ENCODE data around the gene NDRG4.
A peak's percentile ranks its signal among the peaks of the same experiment; 100 is the strongest.

Gene NDRG4

DNA sequence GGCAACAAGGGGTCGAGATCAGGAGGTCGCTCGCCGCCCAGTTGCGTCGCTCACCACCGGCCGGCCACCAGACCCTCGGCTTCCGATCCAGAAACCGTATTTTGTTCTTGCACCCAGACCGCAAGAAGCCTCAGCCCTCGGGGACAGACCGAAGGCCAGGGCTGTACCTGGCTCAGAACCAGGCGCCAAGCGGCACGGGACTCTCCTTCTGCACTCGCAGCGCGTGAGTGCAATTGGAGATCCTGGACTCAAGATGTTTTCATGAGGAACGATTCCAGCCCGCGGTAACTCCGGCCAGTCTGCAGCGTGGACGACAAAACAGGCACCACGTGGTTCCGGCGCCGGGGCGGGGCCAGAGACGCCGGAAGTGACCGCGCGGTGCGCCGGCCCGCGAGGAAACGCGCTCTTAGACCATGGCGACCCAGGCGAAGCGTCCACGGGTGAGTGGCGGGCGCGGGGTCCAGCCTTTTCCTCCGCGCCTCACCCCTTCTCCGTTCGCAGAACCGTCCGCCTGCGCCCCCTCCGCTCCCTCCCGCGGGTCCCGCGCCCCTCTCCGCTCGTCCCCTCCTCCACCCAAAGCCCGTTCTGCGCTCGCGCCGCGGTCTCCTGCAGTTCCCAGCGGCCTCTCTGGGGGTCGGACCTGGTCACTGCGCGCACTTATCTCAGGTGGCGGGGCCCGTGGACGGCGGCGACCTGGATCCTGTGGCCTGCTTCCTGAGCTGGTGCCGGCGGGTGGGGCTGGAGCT is 15.4 kb downstream of the NDRG4 start, which contains the start of gene SETD6:
SETD6 (plus strand) TSS at position 393 of the 746 bp plus-strand sequence; CDS start at position 414, 21 bp downstream.
- H3K4me3 ChIP-seq (replicated peaks in 1 of 2; ENCODE audit: low read depth in 2 of 2, low read length in 2 of 2), result peak within 1 kb of the TSS; percentile 75 to 80
- DNase-seq (ENCODE audit: low read depth in 2 of 2), result peak; percentile 85 to 89
- TF ChIP-seq, protein P1, sequence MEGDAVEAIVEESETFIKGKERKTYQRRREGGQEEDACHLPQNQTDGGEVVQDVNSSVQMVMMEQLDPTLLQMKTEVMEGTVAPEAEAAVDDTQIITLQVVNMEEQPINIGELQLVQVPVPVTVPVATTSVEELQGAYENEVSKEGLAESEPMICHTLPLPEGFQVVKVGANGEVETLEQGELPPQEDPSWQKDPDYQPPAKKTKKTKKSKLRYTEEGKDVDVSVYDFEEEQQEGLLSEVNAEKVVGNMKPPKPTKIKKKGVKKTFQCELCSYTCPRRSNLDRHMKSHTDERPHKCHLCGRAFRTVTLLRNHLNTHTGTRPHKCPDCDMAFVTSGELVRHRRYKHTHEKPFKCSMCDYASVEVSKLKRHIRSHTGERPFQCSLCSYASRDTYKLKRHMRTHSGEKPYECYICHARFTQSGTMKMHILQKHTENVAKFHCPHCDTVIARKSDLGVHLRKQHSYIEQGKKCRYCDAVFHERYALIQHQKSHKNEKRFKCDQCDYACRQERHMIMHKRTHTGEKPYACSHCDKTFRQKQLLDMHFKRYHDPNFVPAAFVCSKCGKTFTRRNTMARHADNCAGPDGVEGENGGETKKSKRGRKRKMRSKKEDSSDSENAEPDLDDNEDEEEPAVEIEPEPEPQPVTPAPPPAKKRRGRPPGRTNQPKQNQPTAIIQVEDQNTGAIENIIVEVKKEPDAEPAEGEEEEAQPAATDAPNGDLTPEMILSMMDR (IDR thresholded peaks at IDR 0.05; ENCODE audit: low read depth, low read length), result peak; percentile 19

DNA sequence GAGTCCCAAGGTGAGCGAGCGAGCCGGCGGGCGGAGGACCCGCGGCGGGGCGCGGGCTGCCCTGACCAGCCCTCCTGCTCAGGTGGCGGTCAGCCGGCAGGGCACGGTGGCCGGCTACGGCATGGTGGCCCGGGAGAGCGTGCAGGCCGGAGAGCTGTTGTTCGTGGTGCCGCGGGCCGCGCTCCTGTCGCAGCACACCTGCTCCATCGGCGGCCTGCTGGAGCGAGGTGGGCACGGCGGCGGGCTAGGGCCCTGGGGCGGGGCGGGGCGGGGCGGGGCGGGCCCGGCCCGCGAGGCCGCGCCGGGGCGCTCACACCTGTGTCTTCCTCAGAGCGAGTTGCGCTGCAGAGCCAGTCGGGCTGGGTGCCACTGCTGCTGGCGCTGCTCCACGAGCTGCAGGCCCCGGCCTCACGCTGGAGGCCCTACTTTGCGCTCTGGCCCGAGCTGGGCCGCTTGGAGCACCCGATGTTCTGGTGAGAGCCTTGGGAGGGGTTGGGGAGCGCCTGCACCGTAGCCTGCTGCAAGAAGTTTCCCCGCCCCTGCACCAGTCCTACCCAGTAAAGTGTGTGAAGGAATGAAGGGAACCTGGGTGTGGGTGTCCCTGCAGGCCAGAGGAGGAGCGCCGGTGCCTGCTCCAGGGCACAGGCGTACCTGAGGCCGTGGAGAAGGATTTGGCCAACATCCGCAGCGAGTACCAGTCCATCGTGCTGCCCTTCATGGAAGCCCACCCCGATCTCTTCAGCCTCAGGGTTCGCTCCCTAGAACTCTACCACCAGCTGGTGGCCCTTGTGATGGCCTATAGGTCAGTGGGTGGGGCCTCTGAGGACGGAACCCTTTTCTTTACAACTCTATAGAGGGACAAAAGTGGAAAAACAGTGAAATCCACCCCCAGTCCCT is 16.2 kb downstream of the NDRG4 start:
- H3K4me3 ChIP-seq (replicated peaks in 1 of 2; ENCODE audit: low read depth in 2 of 2, low read length in 2 of 2), result peak overlapping the region; percentile 75 to 80
- TF ChIP-seq, protein P1 (IDR thresholded peaks at IDR 0.05; ENCODE audit: low read depth, low read length), result no peak
- peak in 1 of 2 donors; percentile 5 for DNase-seq (ENCODE audit: low read depth in 2 of 2)

DNA sequence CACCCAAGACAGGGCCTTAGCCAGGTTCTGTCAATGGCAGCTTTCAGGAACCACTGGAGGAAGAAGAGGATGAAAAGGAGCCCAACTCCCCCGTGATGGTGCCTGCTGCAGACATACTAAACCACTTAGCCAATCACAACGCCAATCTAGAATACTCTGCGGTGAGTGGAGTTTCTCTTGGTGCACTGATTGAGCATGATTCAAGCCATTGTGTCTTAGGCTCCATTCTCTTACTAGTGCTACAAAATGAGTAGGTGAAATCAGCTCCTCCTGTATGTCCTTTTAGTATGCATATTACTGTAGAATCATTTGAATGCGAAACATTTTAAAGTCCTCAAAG is 16.8 kb downstream of the NDRG4 start:
- H3K4me3 ChIP-seq (replicated peaks in 1 of 2; ENCODE audit: low read depth in 2 of 2, low read length in 2 of 2), result no peak overlapping the region
- DNase-seq (ENCODE audit: low read depth in 2 of 2), result no peak
- TF ChIP-seq, protein P1 (IDR thresholded peaks at IDR 0.05; ENCODE audit: low read depth, low read length), result no peak

DNA sequence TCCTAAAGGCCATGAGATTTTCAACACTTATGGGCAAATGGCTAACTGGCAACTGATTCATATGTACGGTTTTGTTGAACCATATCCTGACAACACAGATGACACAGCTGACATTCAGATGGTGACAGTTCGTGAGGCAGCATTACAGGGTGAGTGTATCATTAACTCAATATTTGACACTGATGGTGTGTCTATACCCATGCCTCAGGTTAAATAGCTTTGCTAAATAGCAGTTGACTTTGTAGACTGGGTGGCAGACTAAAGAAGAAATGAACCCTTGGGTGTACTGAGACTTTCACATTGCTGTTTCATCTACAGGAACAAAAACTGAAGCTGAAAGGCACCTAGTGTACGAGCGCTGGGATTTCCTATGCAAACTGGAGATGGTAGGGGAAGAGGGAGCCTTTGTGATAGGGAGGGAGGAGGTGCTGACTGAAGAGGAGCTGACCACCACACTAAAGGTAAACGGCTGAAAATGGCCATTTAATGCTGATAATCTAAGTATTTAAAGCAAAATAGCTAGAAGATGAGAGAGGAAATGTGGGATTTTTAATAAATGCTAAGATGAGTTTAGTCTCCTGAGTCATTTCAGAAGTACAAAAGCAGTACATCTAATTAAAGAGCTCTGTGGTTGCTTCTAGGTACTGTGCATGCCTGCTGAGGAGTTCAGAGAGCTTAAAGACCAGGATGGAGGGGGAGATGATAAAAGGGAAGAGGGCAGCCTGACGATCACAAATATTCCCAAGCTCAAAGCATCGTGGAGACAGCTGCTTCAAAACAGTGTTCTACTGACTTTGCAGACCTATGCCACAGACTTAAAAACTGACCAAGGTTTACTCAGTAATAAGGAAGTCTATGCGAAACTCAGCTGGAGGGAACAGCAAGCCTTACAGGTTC is 18.4 kb downstream of the NDRG4 start:
- no peak overlapping the region for H3K4me3 ChIP-seq (replicated peaks in 1 of 2; ENCODE audit: low read depth in 2 of 2, low read length in 2 of 2)
- DNase-seq (ENCODE audit: low read depth in 2 of 2), result no peak
- TF ChIP-seq, protein P1 (IDR thresholded peaks at IDR 0.05; ENCODE audit: low read depth, low read length), result no peak

DNA sequence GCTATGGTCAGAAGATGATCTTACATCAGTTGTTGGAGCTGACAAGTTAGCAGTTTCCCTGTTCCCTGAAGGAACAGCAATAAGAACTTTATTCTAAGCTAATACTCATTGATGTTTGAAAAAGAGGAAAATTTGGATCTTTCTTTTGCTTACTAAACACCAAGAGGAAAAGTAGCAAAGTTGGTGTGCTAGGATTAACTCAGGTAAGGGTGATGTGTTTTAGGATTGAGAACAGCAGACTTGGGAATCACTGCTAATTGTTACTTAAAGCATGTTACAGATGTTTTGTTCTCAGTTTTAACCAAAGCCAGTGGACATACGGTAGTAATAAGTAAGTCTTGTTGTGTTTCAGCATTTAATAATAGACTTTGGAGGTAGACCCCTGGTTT is 19.0 kb downstream of the NDRG4 start:
- TF ChIP-seq, protein P1 (IDR thresholded peaks at IDR 0.05; ENCODE audit: low read depth, low read length), result no peak
- no peak for DNase-seq (ENCODE audit: low read depth in 2 of 2)
- H3K4me3 ChIP-seq (replicated peaks in 1 of 2; ENCODE audit: low read depth in 2 of 2, low read length in 2 of 2), result no peak overlapping the region

DNA sequence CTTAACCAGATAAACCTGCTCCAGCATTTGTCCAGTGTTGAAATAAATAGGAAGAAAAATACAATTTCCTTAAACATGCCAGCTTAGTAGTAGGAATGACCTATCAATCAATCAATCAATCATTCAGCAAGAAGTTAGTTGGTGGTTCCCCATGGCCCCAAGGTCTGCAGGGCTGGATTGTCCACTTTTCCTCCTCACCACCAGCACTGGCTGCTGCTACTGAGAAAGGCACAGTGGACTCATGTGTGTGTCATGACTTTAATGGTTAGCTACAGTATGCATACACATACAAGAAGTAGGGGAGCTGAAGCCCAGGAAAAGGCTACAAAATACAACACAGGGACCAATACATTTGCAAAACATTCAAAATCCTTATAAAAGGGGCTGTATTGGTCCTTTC is 19.8 kb downstream of the NDRG4 start:
- TF ChIP-seq, protein P1 (IDR thresholded peaks at IDR 0.05; ENCODE audit: low read depth, low read length), result no peak
- no peak for DNase-seq (ENCODE audit: low read depth in 2 of 2)
- no peak overlapping the region for H3K4me3 ChIP-seq (replicated peaks in 1 of 2; ENCODE audit: low read depth in 2 of 2, low read length in 2 of 2)
